Cardiac ventricle fibroblast (primary cell): ENCODE data around the gene NYNRIN. TPM values are rescaled to one million over a fixed set of nuclear protein-coding genes. Genes with fewer than 3 reads are reported as not detected.

Experiments used
- total RNA-seq: library from RNA; depleted of rRNA; stranded (reverse); fragments of >200 nt; gene quantifications from 2 replicates; pipeline ENCODE4 v1.2.3, GENCODE V29; 2015

NYNRIN gene
- total RNA-seq = 7.6 and 9.5 TPM in 2 replicates

DNA sequence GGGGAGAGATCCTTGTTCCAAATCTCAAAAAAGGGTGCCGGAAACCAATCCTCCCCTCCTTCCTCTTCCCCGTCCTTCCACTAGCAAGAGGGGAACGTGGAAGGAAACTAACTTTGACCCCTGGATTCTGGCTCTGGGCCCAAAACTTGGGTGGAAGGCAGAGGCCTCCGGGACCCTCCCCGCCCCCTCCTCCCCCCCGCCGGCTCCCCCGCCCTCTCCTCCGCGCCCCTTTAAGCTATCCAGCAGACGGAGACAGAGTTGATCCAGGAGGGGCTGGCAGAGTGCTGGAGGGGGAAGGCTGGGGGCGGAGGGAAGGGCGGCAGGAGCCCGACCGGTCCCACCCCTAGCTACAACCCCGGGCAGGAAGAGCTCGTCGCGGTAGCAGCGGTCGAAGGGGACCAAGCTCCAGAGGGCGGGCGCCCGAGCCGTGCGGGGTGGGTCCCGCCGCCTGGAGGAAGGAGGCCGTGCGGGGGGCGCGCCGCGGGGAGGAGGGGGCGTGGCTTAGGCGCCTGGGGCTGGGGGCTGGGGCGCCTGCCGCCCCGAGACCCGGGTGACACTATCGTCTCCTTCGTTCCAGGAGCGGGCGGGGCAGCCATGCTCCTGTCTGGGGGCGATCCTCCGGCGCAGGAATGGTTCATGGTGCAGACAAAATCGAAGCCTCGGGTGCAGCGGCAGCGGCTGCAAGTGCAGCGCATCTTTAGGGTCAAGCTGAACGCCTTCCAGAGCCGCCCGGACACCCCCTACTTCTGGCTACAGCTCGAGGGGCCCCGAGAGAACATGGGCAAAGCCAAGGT, at the start of gene NYNRIN:
Gene NYNRIN, plus strand, starts transcription at position 351 of the 794 bp plus-strand sequence. Its CDS starts 244 bp downstream, at position 595.

DNA sequence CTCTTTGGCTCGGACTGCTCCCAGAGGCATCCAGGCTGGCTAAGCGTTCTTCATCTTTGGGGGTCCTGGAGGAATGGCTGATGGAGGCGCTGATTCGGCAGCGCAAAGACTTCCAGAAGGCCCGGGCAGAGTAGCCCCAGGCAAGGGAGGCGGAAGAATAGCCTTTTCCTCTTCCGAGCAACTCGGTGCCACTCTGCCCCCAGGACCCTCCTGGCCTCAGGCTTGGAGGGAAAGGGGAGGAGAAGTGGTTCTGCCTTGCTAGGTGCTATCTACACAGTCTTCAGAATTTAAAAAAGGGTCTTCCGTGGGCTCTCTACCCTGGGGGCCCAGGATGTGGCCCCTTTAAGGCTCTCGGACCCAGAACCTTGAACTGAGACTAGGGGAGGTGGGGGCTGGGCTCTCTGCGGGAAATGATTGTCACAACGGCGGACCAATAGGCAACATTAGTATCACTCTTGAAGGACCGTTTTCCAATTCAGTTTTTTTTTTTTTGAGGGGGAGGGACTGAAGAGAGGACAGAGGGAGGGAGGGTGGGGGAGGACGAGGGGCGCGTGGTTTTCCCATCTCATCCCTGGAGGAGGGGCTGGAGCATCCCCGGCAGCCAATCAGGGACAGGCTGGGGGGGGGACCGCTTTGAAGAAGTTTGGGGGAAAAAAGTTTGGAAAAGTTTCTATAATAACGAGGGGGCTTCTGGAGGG, 31.1 kb upstream of the NYNRIN start, which contains the start of gene NFATC4:
Gene NFATC4, plus strand, starts transcription at position 671 of the 698 bp plus-strand sequence. CDS start 157 bp downstream, outside the sequence.

GRCh38 chr14:24429395-24430142, 30.8 kb downstream of the NYNRIN start, which contains the start of the genes CBLN3 and KHNYN:
TSS of gene CBLN3 (minus strand) at chr14:24429668. CDS start at chr14:24429054, 614 bp downstream.
TSS of gene KHNYN (plus strand) at chr14:24429954. CDS start at chr14:24430731, 777 bp downstream.

DNA sequence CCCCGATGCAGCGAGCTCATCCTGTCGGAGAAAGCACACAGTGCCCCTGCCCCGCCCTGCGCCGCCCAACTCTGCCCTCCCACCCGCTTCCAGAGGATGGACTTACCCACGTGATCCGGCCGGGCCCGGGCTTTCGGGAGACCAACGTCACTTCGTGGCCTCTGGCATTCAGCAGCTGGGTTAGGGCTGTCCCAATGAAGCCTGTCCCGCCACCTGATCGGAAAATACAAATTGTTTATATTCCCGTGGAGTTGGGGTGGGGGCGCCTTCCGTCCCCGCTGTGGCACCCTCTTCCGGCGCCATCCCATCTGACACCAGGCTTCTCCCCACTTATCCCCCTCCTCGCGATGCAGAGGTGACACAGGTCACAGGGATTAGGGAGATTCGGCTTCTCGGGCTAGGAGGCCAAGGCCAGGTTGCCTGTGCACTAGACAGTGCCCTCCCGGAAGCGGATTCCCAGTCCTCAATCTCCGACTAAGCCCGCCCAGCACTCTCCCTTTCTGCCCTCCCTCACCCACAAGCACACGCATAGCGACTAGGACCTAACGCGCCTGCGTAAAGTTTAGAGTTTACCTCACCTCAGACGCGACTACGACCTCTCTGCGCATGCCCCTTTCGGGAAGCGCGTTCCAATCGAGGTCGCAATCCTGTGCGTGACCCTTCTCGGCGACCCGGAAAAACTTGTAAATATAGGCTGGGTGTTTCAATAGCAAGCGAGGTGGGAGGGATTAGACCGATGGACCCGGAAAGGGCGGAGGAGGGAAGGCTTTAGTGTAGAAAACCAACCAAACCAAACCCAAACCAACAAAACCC, 43.6 kb downstream of the NYNRIN start, which contains the start of gene SDR39U1:
Gene SDR39U1, minus strand, starts transcription at position 537 of the 813 bp plus-strand sequence. Its CDS starts 7 bp downstream, at position 530.

Other genes with a start within 250 kb of the NYNRIN start
- gene IRF9, start 237.7 kb upstream of the NYNRIN start, total RNA-seq = 30.3 and 35.5 TPM in 2 replicates
- gene REC8, start 226.9 kb upstream of the NYNRIN start, total RNA-seq = 0.25 and 1.1 TPM in 2 replicates
- 33.4 and 39.3 TPM in 2 replicates for gene IPO4, start 210.2 kb upstream of the NYNRIN start, total RNA-seq
- gene TM9SF1, start 203.6 kb upstream of the NYNRIN start, total RNA-seq = 73.6 and 75.1 TPM in 2 replicates
- not detected in 2 replicates for gene TSSK4, start 193.3 kb upstream of the NYNRIN start, total RNA-seq
- 31.4 and 43.9 TPM in 2 replicates for gene CHMP4A, start 185.5 kb upstream of the NYNRIN start, total RNA-seq
- 10.2 and 11.2 TPM in 2 replicates for gene MDP1, start 182.9 kb upstream of the NYNRIN start, total RNA-seq
- gene NEDD8, start 166.6 kb upstream of the NYNRIN start, total RNA-seq = 96.5 and 125 TPM in 2 replicates
- 49.8 and 65.4 TPM in 2 replicates for gene GMPR2, start 166.1 kb upstream of the NYNRIN start, total RNA-seq
- 22.0 and 32.4 TPM in 2 replicates for gene TINF2, start 156.4 kb upstream of the NYNRIN start, total RNA-seq
- 0.06 and 0.73 TPM in 2 replicates for gene TGM1, start 135.8 kb upstream of the NYNRIN start, total RNA-seq
- gene RABGGTA, start 127.4 kb upstream of the NYNRIN start, total RNA-seq = 13.7 and 17.5 TPM in 2 replicates
- gene DHRS1, start 99.2 kb upstream of the NYNRIN start, total RNA-seq = 10.7 and 26.9 TPM in 2 replicates
- gene NOP9, start 99.2 kb upstream of the NYNRIN start, total RNA-seq = 9.2 and 9.9 TPM in 2 replicates
- 1.7 and 1.8 TPM in 2 replicates for gene CIDEB, start 91.0 kb upstream of the NYNRIN start, total RNA-seq
- 1.9 and 2.6 TPM in 2 replicates for gene LTB4R2, start 88.9 kb upstream of the NYNRIN start, total RNA-seq
- 0.59 and 1.1 TPM in 2 replicates for gene LTB4R, start 87.5 kb upstream of the NYNRIN start, total RNA-seq
- gene ADCY4, start 63.9 kb upstream of the NYNRIN start, total RNA-seq = 0.94 and 2.1 TPM in 2 replicates
- 1.1 and 2.2 TPM in 2 replicates for gene RIPK3, start 59.0 kb upstream of the NYNRIN start, total RNA-seq
- gene NFATC4, start 30.8 kb upstream of the NYNRIN start, total RNA-seq = 51.0 and 54.5 TPM in 2 replicates
- gene CBLN3, start 30.7 kb downstream of the NYNRIN start, total RNA-seq = 6.6 and 15.3 TPM in 2 replicates
- 25.8 and 30.0 TPM in 2 replicates for gene KHNYN, start 31.0 kb downstream of the NYNRIN start, total RNA-seq
- gene SDR39U1, start 43.8 kb downstream of the NYNRIN start, total RNA-seq = 16.9 and 19.3 TPM in 2 replicates
- not detected in 2 replicates for gene CMA1, start 109.3 kb downstream of the NYNRIN start, total RNA-seq
- gene CTSG, start 177.2 kb downstream of the NYNRIN start, total RNA-seq = not detected in 2 replicates
- gene GZMH, start 210.7 kb downstream of the NYNRIN start, total RNA-seq = not detected in 2 replicates
- not detected in 2 replicates for gene GZMB, start 235.2 kb downstream of the NYNRIN start, total RNA-seq